Activated CD4-positive, CD25-positive, alpha-beta regulatory T cell treated with anti-CD3 and anti-CD28 coated beads, Interleukin-2, amount 50 U/mL, for 72 hours (primary cell): ENCODE measurements around the gene UBE2E1.

Source experiments
- DNase-seq: peaks from one replicate; pipeline ENCODE4 v3.0.0; 2021

Gene UBE2E1

GRCh38 chr3:23797491-23797890 lies 8.3 kb upstream of the UBE2E1 start:
- no peak for DNase-seq

- DNase-seq = no peak
These were observed 7.3 kb upstream of the UBE2E1 start for GRCh38 chr3:23798456-23798855.

GRCh38 chr3:23798876-23799275 lies 6.9 kb upstream of the UBE2E1 start:
- DNase-seq = no peak

GRCh38 chr3:23800731-23801130 lies 5.0 kb upstream of the UBE2E1 start:
- no peak for DNase-seq

DNA sequence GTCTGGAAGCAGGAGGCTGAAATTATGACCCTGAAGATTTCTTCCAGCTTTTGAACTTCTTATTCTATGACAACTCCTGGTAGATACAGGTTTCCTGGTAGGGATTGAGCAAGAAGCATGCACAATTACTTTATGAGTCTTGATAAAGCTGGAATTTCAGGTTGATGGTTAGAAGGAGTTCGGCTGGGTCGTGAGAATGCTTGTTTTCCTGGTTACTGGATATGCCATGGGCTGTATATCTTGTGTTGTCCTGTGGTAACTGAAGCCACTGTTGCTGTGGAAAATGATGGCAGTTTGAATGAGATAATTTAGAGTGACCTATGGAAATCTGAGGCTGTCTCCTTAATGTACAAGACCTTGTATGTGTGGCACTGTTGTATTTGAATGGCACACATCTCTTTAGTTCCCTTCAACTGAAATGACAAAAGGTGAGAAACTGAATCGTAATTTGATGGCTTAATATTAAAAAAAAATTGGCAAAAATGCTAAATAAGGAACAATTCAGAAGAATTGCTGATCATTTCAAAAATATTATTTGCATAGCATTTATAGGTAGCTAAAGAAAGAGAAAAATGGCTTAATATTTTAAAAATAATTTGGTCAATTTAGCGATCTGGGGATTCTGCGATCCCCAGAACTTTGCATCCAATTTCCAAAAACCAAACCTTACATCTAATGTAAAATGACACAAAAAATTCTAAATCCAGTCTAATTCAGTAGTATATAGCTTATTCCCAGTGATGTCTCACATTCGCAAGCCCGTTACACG lies 1.1 kb upstream of the UBE2E1 start:
- no peak for DNase-seq

DNA sequence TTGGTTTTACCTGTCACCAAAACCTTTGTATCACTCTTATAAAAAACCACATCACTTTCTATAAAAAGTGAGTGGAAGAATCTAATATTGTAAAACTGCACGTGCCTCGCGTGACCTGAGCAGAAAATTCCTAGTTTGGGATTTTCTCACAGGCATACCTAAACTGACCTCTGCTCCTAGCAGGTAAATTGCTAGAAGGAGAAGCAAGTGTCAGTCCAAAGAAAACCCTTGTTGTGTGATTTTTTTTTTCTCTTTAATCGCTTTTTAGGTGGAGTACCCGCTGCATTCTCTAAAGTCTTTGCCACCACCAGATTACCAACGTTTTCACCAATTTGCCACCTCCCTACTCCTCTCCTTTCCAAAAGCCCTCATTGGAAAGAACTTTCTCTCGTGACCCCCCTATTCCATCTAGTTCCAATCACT lies 534 bp upstream of the UBE2E1 start:
- DNase-seq = no peak

GRCh38 chr3:23806534-23807423 lies 1.0 kb downstream of the UBE2E1 start:
- no peak for DNase-seq

DNA sequence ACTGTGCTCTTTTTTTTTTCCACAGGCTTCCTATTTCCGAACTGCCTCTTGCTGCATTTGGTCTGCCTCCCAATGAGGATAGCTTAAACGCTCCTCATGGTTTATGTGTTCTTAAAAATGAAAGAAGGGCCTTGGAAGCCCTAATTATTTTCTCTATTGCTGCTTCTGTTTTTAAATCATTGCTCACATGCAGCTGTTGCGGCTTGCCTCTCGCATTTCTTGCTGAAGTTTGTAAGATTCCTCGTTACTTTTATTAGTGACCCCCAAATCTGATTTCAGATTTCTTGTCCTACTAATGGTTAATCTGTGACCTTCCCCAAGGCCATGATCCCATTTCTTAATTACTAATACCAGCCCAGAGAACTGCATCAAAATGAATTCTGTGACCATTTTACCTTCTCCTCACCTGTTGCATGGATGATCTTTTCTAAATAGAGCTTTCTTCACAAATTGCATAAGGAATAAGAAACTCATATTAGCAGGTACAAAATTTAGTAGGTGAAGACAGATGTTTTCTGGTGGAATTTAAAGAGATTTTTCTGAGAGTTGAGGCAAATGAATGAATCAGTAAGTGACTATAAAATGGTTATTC lies 1.8 kb downstream of the UBE2E1 start:
- DNase-seq = no peak

DNA sequence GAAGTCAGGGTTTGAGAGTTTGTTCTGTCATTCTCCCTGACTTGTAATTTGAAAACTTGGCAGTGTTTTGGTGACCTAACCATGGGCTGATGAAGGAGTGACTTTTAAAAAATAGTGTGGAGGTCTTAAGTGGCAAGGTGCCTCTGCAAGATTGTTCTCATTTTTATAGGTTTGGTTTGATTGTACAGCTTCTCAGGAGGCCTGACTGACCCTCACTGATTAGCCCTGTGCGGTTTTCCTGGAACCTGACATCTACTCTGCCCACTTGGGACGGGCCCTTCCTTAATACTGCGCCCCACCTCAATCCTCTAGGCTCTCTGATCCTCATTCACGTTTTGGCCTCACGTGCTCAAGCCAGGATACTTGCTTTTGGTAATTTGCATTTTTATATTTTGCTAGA lies 2.8 kb downstream of the UBE2E1 start:
- no peak for DNase-seq

- DNase-seq = no peak
These were observed 3.5 kb downstream of the UBE2E1 start for GRCh38 chr3:23809294-23809693.

DNA sequence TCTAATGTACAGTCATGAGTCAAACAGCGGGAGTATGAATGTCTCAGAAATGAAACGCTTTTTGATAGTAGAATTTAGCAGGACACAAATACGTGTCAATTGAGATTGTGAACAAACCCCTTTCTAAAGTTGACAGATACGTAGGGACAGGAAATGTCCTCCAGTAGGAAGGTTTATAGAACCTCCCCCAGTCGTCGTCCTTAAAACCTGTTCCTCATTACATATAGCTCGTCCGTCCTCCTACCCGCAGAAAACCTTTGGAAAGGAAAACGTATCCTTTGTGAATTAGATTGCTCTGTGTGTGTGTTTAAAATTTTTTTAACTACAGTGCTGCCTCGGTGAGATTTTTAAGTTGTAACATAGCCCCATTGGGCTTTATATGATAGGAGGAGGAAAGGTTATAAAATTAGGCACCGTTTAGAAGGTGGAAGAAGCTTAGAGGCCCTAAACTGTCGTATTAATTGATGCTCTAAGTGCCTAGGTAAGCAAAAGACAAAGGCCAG lies 4.1 kb downstream of the UBE2E1 start:
- DNase-seq = no peak

GRCh38 chr3:23810343-23811184 lies 4.8 kb downstream of the UBE2E1 start:
- DNase-seq = peak; percentile 64

DNA sequence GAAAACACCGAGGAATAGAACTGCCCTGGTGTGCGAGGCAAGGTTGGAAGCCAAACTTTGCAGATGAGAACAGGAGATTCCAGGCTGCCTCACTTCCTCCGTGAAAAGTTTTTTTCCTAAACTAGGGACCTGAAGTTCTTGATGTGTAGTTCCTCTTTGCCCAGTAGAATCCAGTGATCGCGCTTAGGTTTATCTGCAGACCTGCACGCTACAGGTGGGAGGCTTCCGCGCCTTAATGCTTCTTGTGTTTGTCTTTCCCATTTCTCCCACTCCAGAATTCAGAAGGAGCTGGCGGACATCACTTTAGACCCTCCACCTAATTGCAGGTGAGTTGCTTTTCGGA lies 5.4 kb downstream of the UBE2E1 start:
- DNase-seq = no peak

GRCh38 chr3:23811919-23812318 lies 6.2 kb downstream of the UBE2E1 start:
- DNase-seq = no peak

- no peak for DNase-seq
These were observed 10.1 kb downstream of the UBE2E1 start for GRCh38 chr3:23815879-23816278.

- DNase-seq = no peak
These were observed 11.0 kb downstream of the UBE2E1 start for GRCh38 chr3:23816721-23817120.

GRCh38 chr3:23817508-23818223 lies 11.9 kb downstream of the UBE2E1 start:
- DNase-seq = no peak

DNA sequence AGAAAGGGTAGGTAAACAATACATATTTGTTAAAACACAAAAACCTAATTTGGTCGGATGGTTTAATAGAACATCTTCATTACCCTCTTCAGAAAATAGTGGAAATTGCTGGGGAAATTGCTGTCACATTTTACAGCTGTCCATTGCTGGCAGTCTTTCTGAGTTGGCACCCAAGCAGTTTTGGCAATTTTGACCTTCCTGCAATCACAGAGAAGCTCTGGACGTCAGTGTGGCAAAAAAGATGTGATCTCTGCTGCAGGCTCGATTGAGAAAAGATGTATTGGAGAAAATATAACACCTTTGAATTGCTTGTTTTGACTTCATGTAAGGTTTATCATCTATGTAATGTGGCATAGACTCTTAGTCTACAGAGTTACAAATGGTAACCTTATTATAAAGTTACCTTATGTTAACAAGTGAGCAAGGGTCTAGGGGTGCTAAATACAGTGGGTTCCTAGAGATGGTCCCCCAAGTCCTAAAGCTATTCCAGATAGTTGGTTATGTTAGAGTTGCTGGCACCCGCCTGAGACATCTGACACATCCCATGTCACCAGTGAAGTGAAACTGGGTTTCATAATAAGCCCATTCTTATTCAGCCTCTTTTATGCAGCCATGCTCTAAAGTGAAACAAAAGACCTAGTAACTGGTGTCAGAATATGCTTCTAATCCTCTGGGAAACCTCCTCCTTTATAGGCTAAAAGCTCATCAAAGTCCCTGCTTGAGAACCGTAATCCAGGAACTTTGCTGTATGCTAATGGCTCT lies 14.0 kb downstream of the UBE2E1 start:
- DNase-seq = no peak

GRCh38 chr3:23820888-23821287 lies 15.1 kb downstream of the UBE2E1 start:
- no peak for DNase-seq

GRCh38 chr3:23821858-23822257 lies 16.1 kb downstream of the UBE2E1 start:
- DNase-seq = no peak

DNA sequence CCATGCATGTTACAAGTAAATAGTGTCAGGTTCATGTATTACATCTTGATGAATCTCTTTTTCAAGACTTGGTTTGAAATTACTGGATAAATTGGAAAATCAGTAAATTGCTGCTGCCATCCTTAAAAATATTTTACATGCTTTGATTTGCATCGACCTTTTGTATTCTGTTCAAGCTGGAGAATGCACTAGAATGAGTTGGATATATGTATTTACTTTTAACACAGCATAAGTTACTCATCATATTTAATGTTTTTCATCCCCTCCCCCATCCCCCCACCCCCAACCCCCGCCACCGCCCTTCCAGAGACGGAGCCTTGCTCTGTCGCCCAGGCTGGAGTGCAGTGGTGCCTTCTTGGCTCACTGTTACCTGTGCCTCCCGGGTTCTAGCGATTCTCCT lies 16.8 kb downstream of the UBE2E1 start:
- no peak for DNase-seq
